GM19025 (cell line): Measurements from ENCODE around the gene ZNF787.
"Not testable (repeated sequence)": the region's sequence is repeated elsewhere in the genome, so short reads cannot be mapped to it uniquely, and the experiment has no call there.

Experiments
- ATAC-seq: cut with Tn5 transposase; IDR thresholded peaks from one replicate; pipeline ENCODE4 v1.9.1; 2021; ENCODE audit warnings: mild to moderate bottlenecking, low read depth, moderate library complexity; ENCODE audit not compliant: unreplicated experiment

Gene ZNF787

GRCh38 chr19:56107626-56108351 lies 13.3 kb downstream of the ZNF787 start:
- ATAC-seq = no peak

GRCh38 chr19:56106993-56107392 lies 14.1 kb downstream of the ZNF787 start:
- no peak for ATAC-seq

GRCh38 chr19:56106397-56106849 lies 14.7 kb downstream of the ZNF787 start:
- no peak for ATAC-seq

- not testable (repeated sequence) for ATAC-seq
These were observed 15.2 kb downstream of the ZNF787 start for GRCh38 chr19:56105831-56106396.

GRCh38 chr19:56105090-56105701 lies 15.9 kb downstream of the ZNF787 start:
- ATAC-seq = no peak

- no peak for ATAC-seq
These were observed 16.7 kb downstream of the ZNF787 start for GRCh38 chr19:56104423-56104822.

- no peak for ATAC-seq
These were observed 18.0 kb downstream of the ZNF787 start for GRCh38 chr19:56103027-56103614.

GRCh38 chr19:56101746-56102535 lies 19.2 kb downstream of the ZNF787 start:
- ATAC-seq = no peak

- no peak for ATAC-seq
These were observed 20.0 kb downstream of the ZNF787 start for GRCh38 chr19:56101095-56101494.

- ATAC-seq = no peak
These were observed 21.2 kb downstream of the ZNF787 start for GRCh38 chr19:56099638-56100539.

- ATAC-seq = no peak
These were observed 22.1 kb downstream of the ZNF787 start for GRCh38 chr19:56098731-56099568.

GRCh38 chr19:56098237-56098636 lies 22.9 kb downstream of the ZNF787 start:
- ATAC-seq = not testable (repeated sequence)

- ATAC-seq = no peak
These were observed 23.3 kb downstream of the ZNF787 start for GRCh38 chr19:56097776-56098175.

- no peak for ATAC-seq
These were observed 23.8 kb downstream of the ZNF787 start for GRCh38 chr19:56097306-56097705.

GRCh38 chr19:56096665-56097064 lies 24.4 kb downstream of the ZNF787 start:
- no peak for ATAC-seq

- no peak for ATAC-seq
These were observed 26.6 kb downstream of the ZNF787 start for GRCh38 chr19:56094449-56094848.

GRCh38 chr19:56092685-56093631 lies 28.1 kb downstream of the ZNF787 start:
- ATAC-seq = no peak
